SHP77 (cell line): ENCODE measurements around the gene GSTO2.
A peak's percentile ranks its signal among the peaks of the same experiment; 100 is the strongest.

ENCODE experiments used
- DNase-seq, 2 experiments: peaks; one replicate each; lab custom pipeline; 2025; lab: John Stamatoyannopoulos, UW

The GSTO2 gene

GRCh38 chr10:104281694-104282093 lies 12.7 kb downstream of the GSTO2 start:
- no peak for DNase-seq

GRCh38 chr10:104284846-104285245 lies 15.9 kb downstream of the GSTO2 start:
- no peak for DNase-seq

GRCh38 chr10:104286939-104287338 lies 18.0 kb downstream of the GSTO2 start:
- DNase-seq, result no peak

GRCh38 chr10:104288355-104288754 lies 19.4 kb downstream of the GSTO2 start:
- no peak for DNase-seq

GRCh38 chr10:104291439-104291951 lies 22.5 kb downstream of the GSTO2 start:
- peak; percentile 69 to 85 for DNase-seq

- no peak for DNase-seq
These were observed 24.0 kb downstream of the GSTO2 start for GRCh38 chr10:104293011-104293410.

GRCh38 chr10:104293781-104294321 lies 24.9 kb downstream of the GSTO2 start:
- DNase-seq, result no peak

- no peak for DNase-seq
These were observed 27.9 kb downstream of the GSTO2 start for GRCh38 chr10:104296687-104297436.

- no peak for DNase-seq
These were observed 29.0 kb downstream of the GSTO2 start for GRCh38 chr10:104297697-104298660.

GRCh38 chr10:104299031-104299904 lies 30.3 kb downstream of the GSTO2 start:
- DNase-seq, result no peak

- DNase-seq, result peak; percentile 12 to 42
These were observed 31.2 kb downstream of the GSTO2 start for GRCh38 chr10:104300002-104300735.

GRCh38 chr10:104300736-104301292 lies 31.8 kb downstream of the GSTO2 start:
- DNase-seq, result peak; percentile 91 to 93

GRCh38 chr10:104301907-104302690 lies 33.1 kb downstream of the GSTO2 start:
- no peak for DNase-seq

- DNase-seq, result no peak
These were observed 34.8 kb downstream of the GSTO2 start for GRCh38 chr10:104303594-104304355.

GRCh38 chr10:104304356-104304745 lies 35.4 kb downstream of the GSTO2 start:
- no peak for DNase-seq

- no peak for DNase-seq
These were observed 35.9 kb downstream of the GSTO2 start for GRCh38 chr10:104304927-104305326.

GRCh38 chr10:104306897-104307296 lies 37.9 kb downstream of the GSTO2 start:
- no peak for DNase-seq

- no peak for DNase-seq
These were observed 38.8 kb downstream of the GSTO2 start for GRCh38 chr10:104307576-104308438.
